ENCODE data around the gene ABLIM2.

The ABLIM2 gene

DNA sequence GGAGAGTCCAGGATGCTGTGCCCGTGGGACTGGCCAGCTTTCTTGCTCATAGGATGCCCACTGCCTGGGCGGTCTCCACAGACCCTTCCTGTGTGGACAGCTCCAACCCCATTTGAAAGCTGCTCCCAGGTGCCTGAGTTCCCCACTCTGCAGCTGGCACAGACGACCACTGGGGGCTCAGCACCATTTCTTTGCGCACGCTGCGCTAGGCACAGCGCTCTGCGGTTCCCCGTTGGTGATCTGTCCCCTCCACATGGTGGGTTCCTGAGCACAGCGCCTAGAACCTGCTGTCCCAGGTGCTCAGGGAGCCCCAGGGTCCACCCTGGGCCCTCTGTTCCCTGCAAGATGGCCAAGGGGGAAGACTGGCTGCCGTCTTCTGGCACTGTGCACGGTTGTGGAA lies 173.5 kb downstream of the ABLIM2 start:
- no peak overlapping the region for H3K27ac ChIP-seq
- TF ChIP-seq, protein P1, sequence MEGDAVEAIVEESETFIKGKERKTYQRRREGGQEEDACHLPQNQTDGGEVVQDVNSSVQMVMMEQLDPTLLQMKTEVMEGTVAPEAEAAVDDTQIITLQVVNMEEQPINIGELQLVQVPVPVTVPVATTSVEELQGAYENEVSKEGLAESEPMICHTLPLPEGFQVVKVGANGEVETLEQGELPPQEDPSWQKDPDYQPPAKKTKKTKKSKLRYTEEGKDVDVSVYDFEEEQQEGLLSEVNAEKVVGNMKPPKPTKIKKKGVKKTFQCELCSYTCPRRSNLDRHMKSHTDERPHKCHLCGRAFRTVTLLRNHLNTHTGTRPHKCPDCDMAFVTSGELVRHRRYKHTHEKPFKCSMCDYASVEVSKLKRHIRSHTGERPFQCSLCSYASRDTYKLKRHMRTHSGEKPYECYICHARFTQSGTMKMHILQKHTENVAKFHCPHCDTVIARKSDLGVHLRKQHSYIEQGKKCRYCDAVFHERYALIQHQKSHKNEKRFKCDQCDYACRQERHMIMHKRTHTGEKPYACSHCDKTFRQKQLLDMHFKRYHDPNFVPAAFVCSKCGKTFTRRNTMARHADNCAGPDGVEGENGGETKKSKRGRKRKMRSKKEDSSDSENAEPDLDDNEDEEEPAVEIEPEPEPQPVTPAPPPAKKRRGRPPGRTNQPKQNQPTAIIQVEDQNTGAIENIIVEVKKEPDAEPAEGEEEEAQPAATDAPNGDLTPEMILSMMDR (conservative IDR thresholded peaks at IDR 0.05), result no peak
- TF ChIP-seq ZFX (IDR thresholded peaks at IDR 0.05), result no peak

DNA sequence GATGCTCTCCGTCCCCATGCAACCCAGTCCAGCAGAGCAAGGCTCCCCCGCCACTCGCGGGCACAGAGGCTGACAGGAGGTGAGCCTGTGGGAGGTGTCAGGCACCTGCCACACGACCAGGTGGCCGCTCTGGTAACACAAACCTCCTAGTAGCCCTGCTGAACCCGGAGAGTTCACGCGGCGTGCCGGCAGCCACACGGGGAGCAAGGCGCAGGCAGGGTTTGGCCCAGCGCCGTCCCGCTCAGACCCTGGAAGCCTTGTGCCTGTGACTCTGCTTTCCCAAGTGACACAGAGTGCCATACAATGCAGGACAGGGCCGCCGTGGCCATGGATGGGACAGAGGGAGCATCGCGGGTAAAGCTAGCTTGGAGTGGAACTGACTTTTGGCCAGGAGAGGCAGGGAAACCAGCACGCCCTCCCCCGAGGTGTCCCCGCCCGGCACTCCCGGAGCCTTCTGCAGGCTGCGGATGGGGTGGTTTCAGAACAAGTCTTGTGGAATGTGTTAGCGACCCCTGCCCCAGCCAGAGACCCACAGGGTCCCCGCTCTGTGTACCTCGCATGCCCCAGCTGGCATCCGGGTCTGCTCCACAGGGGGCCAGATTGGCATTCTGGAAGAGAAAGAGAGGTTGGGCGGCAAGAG lies 174.2 kb downstream of the ABLIM2 start:
- H3K27ac ChIP-seq, result no peak overlapping the region
- TF ChIP-seq, protein P1 (conservative IDR thresholded peaks at IDR 0.05), result no peak
- TF ChIP-seq ZFX (IDR thresholded peaks at IDR 0.05), result no peak

DNA sequence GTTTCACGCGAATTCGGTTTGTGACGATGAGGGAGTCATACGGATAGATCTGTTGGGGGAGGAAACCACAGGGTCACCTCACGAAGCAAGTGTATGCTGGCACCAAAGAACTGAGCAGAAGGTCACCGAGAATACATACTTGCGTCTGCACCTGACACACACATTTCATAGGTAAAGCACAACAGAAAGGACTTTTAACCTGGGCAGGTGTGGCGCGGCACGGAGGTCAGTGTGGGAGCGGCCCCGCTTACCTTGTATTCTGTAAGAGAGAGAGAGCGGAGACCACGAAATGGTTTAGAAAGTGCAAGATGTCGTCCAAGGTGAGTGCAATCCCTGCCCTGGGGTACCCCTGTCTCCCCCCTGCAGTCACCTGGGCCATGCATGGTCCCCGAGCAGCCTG lies 175.3 kb downstream of the ABLIM2 start:
- TF ChIP-seq, protein P1 (conservative IDR thresholded peaks at IDR 0.05), result no peak
- TF ChIP-seq ZFX (IDR thresholded peaks at IDR 0.05), result no peak
- no peak overlapping the region for H3K27ac ChIP-seq

DNA sequence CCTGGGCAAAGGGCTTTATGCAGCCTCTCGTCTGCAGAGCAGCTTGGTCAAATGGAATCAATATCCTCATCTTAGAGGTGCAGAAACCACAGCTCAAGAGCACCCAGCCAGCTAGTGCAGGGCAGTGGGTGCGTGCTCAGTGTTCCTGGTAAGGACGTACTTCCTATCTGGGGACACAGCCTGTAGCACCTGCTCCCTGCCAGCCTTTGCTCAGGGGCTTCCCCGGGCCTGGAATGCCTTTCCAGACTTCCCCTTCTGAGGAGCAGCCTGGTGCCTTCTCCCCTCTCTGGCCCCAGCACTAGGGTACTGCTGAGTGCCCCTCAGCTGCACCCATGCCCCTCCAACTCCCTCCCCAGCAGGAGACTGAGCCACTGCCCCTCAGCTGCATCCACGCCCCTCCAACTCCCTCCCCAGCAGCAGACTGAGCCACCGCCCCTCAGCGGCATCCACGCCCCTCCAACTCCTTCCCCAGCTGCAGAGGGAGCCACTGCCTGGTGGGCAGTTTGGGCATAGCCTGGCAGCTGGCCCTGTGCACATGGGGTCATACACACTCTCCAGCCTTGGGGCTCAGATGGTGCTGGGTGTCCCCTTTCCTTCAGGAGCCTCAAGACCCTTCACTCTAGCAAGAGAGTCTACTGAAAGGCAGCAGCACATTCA lies 176.7 kb downstream of the ABLIM2 start:
- H3K27ac ChIP-seq, result no peak overlapping the region
- no peak for TF ChIP-seq ZFX (IDR thresholded peaks at IDR 0.05)
- TF ChIP-seq, protein P1 (conservative IDR thresholded peaks at IDR 0.05), result no peak

DNA sequence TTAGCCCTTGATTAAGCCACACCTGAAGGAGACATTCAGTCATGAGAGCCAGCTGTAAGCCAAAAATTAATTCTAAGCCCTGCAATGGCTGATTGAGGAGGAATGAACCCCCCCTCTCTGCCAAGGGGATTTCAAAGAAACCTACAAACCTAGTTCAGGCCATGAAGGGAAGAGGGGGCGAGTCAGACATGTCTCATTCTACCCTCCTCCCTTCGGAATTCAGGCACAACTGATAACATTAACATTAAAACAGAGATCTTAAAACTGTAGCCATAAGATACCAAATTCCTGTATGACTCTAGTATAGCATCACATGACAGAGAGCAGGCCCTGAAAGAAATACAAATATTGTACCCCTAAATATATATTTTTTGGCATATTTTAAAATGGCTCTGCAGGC lies 178.6 kb downstream of the ABLIM2 start:
- TF ChIP-seq ZFX (IDR thresholded peaks at IDR 0.05), result no peak
- TF ChIP-seq, protein P1 (conservative IDR thresholded peaks at IDR 0.05), result no peak
- H3K27ac ChIP-seq, result no peak overlapping the region

DNA sequence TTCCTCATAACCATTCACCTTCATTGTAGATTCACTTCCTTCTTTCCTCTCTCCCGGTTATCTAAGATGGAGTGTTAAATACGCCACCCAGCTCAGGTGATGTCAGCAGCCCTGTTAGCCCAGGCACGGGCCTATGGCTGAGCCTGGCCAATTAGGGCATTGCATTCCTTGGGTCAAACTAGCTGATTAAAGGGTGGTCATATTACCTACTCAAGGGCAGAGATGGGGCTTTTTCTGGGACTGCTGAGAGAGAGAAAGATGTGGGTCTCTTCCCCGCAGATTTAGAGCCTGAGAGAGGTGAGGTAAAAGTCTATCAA lies 179.0 kb downstream of the ABLIM2 start:
- no peak overlapping the region for H3K27ac ChIP-seq
- TF ChIP-seq, protein P1 (conservative IDR thresholded peaks at IDR 0.05), result no peak
- TF ChIP-seq ZFX (IDR thresholded peaks at IDR 0.05), result no peak

DNA sequence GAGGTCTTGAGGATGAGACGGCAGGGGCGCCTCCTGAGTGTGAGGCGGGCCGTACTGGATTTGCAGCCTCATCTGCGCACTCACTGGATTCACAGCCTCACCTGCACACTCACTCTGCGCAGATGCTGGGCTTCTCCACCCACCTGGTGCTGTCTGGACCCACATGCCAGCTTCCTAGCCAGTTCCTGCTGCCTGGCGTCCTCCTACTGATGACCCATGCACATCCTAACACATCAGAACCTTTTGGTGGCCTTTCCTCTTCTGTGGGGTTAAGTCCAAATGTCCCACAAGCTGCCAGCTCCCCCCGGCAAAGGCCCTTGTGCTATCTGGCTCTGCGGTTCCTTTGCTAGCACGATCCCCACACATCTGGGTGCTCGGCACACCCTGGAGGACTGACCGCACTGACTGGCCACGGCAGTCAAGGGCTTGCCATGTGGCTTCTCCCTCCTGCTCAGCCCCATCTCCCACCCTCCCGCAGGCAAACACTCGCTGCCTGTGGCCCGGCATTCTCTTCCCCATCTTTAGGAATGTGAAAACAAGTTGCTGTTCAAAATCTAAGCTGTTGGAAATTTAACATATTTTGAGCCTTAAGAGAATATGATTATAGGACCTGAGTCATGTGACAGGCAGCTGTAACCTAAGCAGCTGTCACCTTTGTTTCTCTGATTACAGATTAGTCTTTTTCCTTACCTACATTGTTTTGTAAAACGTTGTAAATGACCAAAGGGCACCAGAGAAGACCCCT lies 179.5 kb downstream of the ABLIM2 start:
- TF ChIP-seq ZFX (IDR thresholded peaks at IDR 0.05), result no peak
- TF ChIP-seq, protein P1 (conservative IDR thresholded peaks at IDR 0.05), result no peak
- no peak overlapping the region for H3K27ac ChIP-seq

Measured in C4-2B (cell line).